SIG-M5 treated with dmso at 0.1 percent for 504 hours (cell line): Measurements from ENCODE around the gene TTLL11.

Experiments
- DNase-seq: peaks from one replicate; lab custom pipeline; 2025; ENCODE audit not compliant: unreplicated experiment; lab: John Stamatoyannopoulos, UW

TTLL11 gene

GRCh38 chr9:121818841-121819427 lies 274.2 kb downstream of the TTLL11 start:
- no peak for DNase-seq

GRCh38 chr9:121818016-121818661 lies 275.0 kb downstream of the TTLL11 start:
- no peak for DNase-seq

GRCh38 chr9:121817476-121817875 lies 275.6 kb downstream of the TTLL11 start:
- no peak for DNase-seq

GRCh38 chr9:121816845-121817450 lies 276.2 kb downstream of the TTLL11 start:
- no peak for DNase-seq

DNA sequence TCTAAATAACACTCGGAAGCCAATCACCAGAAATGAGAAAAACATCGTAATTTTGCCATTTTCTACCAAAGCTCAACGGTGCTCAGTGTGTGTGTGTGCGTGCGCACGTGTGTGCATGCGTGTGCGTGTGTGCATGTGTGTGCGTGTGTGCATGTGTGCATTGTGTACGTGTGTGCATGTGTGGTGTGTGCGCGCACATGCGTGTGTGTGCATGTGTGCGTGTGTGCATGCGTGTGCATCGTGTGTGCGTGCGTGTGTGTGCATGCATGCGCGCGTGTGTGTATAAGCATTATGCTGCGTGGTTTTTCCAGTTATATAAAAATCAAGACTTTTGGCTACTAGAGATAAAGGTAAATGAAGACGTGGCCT lies 276.7 kb downstream of the TTLL11 start:
- DNase-seq: no peak

- DNase-seq: no peak
Observed at GRCh38 chr9:121815546-121816448, 277.3 kb downstream of the TTLL11 start.

DNA sequence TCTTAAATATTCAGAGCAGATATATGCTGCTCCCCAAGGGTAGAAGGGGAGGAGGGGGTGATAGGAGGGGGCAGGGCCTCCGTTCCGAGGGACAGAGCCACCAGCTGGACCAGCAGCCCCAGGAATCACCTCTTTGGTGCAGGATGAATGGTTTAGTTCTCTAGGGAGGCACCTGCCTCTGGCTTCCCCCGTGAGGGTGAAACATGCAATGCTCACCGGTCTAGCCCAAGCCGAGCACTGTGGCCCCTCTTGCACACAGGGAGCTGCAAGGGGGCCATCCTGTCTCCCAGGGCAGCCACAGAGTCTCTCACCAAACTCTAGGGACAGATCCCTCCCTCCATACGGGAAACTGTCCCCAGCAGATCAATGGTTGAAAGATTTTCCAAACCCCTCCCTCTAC lies 278.0 kb downstream of the TTLL11 start:
- DNase-seq: no peak

GRCh38 chr9:121814594-121814993 lies 278.5 kb downstream of the TTLL11 start:
- DNase-seq: no peak

GRCh38 chr9:121813519-121814210 lies 279.4 kb downstream of the TTLL11 start:
- no peak for DNase-seq

DNA sequence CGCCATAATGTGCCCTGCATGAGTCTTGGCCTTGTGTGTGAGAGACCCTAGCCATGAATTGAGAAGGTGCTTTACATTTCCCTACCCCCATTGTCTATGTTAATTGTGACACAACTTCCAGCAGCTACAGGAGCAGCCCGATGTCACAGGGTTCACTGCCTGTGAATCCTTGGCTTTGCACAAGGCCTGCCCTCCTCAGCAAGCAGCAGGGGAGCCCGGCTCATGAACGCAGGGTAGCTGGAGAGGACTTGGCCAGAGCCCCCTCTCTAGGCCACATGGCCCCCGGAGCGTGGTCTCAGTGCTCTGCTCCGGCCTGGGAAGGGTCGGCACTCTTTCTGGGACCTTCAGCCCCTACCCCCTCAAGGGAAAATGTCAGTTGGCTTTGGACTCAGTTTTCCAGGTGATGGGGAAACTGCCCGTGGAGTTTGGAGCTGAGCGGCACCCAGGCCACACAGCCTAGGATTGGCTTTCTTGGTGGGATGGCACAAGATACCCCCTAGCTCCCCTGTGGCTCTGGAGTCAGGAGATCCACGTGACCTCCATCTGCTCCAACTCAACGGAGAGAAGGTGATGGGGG lies 280.9 kb downstream of the TTLL11 start:
- DNase-seq: no peak

DNA sequence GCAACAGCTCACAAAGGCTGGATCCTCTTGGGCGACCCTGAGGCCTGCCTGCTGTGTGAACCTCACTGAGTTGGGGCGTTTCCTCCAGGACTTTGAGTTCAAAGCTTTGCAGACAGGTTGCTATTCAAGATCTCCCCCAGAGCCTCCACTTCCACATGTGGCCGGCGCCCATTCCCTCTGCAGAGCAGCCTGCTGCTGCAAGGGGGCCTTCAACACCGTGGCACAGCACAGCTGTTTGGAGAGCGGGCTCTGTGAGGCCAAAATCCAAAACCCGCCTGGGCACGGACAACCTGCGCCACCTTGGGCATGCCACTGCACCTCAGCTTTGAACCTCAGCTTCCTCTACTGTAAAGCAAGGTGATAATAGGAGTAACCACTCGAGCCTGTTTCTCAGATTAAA lies 281.4 kb downstream of the TTLL11 start:
- no peak for DNase-seq

DNA sequence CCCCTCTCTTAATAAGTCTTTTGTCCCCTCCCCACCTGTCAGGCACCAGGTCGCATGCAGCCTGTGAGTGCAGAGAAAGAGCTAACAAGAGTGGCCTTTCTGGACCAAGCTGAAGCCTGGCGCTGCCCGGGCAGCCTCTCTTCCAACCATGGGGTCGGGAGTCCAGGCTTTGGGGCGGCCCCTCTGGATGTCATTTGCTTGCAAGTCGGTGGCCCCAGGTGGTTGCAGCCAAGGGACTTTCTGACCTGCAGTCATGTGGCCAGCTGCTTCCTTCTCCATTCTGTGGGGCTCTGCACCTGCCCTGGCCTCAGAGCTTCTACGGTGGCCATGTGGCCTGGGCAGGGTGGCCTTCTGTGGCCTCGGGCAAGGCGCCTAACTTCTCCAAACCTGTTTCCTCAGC lies 282.0 kb downstream of the TTLL11 start:
- no peak for DNase-seq

- DNase-seq: no peak
Observed at GRCh38 chr9:121810489-121810888, 282.6 kb downstream of the TTLL11 start.

DNA sequence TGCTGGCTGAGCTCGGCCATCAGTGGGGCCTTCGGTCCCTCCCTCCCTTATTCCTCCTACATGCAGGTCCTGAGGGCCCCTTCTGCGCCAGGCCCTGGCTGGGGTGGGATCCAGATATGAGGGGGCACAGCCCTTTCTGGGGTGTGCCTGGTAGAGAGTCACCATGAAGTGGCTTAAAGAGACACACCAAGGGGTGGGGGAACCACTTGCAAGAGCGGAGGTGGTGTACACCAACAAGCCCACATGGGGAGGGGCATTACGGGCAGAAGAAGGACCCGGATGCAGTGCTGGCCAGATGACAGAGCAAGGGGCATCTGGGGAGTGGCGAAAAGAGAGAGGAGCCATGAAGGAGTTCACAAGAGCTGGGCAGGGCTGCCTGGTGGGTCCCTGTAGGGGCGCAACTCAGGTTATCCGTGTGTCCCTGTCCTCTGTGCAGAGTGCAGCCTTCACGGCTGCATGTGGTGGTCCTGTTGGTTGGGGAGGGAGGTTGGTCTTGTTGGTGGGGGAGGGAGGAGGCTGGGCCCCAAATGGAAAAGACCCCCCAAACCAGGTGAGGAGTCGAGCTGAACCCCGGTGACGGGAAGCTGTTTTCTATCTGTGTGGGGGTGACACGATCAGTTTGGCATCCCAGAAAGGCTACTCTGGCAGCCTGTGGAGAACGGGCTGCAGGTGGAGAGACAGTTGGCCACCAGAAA lies 283.6 kb downstream of the TTLL11 start:
- no peak for DNase-seq

- no peak for DNase-seq
Observed at GRCh38 chr9:121808781-121809180, 284.3 kb downstream of the TTLL11 start.

GRCh38 chr9:121807823-121808278 lies 285.3 kb downstream of the TTLL11 start:
- no peak for DNase-seq

DNA sequence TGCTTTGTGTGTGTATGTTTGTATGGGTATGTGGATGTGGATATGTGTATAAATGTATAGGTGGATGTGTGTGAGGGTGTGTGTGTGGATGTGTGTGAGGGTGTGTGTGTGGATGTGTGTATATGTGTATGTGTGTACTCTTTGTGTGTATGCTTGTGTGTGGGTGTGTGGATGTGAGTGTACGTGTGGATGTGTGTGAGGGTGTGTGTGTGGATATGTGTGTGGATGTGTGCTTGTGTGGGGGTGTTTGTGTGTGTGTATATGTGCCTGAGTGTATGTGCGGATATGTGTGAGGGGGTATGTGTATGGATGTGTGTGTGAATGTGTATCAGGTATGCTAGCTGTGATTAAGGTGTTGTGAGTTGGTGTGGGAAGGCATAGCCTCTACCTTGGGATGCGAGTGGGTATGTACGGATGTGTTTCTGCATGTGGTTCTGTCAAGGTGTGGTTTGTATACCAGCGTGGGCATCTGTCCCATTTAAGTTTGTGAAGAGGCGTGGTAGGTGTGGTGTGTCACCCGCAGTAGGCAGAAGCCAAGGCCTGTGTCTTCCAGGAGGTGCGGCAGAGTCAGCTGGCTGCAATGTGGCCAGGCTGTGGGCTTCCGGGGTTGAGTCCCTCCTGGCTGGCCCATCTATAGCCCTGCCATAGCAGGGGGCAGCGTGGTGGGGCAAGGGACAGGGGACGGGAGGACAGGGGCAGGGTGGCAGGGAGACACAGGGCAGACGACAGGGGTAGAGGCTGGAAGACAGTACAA lies 285.9 kb downstream of the TTLL11 start:
- DNase-seq: no peak

GRCh38 chr9:121802753-121803152 lies 290.4 kb downstream of the TTLL11 start:
- DNase-seq: no peak

GRCh38 chr9:121801579-121801978 lies 291.5 kb downstream of the TTLL11 start:
- DNase-seq: no peak
